ENCODE data around the gene ISCA2. TPM values are rescaled to one million over a fixed set of nuclear protein-coding genes. Genes with fewer than 3 reads are reported as not detected.
A peak's percentile ranks its signal among the peaks of the same experiment; 100 is the strongest.

Gene ISCA2
- total RNA-seq, 1 donor from 2014 or later: 35.3 TPM

DNA sequence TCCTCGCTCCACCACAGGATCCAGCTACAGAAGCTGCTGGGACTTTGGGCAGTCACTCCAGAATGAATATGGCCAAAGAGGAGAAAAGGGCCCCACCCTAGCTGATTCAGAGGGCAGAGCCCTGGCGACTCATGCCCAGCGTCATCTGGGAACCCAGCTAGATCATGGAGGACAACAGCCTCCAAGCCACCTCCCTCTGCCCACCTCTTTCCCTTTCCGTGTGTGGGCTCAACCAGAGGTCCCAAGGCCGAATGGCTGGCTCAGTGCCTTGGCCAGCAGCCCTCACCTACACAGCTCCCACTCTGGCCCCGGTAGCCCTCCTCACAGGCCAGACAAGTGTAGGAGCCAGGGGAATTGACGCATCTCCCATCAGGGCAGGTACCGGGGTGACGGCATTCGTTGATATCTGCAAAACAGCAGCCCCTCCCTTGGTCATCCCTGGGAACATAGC is 17.4 kb downstream of the ISCA2 start:
- Mint-ChIP-seq H3K27ac (no peak overlapping the region), H3K4me1 (peaks cover 20% of the 10 kb centered on the region), H3K4me3 (no peak overlapping the region), H3K27me3 (peaks cover 21% of the 10 kb centered on the region), H3K9me3 (no peaks in the 10 kb centered on the region), H3K36me3 (ENCODE audit: low read depth) (no peaks in the 10 kb centered on the region)
- TF ChIP-seq, protein P1, sequence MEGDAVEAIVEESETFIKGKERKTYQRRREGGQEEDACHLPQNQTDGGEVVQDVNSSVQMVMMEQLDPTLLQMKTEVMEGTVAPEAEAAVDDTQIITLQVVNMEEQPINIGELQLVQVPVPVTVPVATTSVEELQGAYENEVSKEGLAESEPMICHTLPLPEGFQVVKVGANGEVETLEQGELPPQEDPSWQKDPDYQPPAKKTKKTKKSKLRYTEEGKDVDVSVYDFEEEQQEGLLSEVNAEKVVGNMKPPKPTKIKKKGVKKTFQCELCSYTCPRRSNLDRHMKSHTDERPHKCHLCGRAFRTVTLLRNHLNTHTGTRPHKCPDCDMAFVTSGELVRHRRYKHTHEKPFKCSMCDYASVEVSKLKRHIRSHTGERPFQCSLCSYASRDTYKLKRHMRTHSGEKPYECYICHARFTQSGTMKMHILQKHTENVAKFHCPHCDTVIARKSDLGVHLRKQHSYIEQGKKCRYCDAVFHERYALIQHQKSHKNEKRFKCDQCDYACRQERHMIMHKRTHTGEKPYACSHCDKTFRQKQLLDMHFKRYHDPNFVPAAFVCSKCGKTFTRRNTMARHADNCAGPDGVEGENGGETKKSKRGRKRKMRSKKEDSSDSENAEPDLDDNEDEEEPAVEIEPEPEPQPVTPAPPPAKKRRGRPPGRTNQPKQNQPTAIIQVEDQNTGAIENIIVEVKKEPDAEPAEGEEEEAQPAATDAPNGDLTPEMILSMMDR (IDR thresholded peaks at IDR 0.05): no peak
- ATAC-seq (ENCODE audit: low read depth): no peak
- ChIA-PET CTCF (no interaction called here), POLR2A (no interaction called here)
- intact Hi-C loops (cut with micrococcal nuclease): no loop called here
- DNase-seq: no peak

DNA sequence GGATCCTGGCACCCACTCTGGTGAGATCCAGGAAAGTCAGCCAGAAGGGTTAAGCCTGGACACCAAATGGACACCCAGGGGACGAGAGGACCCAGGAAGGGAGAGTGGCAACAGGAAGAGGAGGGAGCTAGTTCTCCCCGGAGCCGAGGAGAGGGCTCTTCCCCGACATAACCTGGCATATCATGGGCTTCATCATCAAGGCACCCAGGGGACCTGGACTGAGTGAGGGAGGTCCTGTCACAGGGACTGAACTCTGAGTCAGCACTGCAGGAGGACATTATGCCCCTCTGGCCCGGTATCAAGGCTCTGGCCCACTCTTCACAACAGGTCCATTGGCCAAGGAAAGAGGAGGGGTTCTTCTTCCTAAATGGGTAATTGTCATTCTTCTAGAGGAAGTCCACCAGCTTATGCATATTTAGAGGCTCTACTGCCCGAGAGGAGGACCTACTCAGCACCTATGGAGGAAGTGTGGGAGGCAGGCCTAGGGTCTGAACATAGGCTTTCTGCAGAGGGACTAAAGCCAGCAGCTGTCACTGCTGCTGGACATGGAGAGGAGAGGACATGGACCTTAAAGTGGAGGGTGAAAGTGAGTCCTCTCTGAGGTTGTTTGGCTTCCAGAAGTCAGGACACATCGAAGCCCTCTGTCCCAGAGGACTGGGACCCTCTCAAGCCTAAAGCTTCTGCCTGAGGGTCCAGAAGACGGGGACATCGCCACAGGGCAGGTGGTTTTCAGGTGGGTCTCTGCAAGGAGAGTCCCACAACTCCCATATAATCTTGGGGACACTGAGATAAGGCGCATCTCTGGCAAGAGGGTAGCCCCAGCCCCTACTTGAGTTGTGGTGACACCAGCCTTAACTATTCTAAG is 18.6 kb downstream of the ISCA2 start:
- Mint-ChIP-seq H3K27ac (no peak overlapping the region), H3K4me1 (peaks cover 9% of the 10 kb centered on the region), H3K36me3 (ENCODE audit: low read depth) (no peaks in the 10 kb centered on the region), H3K27me3 (peaks cover 21% of the 10 kb centered on the region), H3K4me3 (no peak overlapping the region), H3K9me3 (no peaks in the 10 kb centered on the region)
- CTCF ChIA-PET: no interaction called here
- TF ChIP-seq, protein P1 (IDR thresholded peaks at IDR 0.05): no peak
- no peak for ATAC-seq (ENCODE audit: low read depth)
- no peak for DNase-seq
- POLR2A ChIA-PET: no interaction called here
- intact Hi-C loops (cut with micrococcal nuclease): no loop called here

DNA sequence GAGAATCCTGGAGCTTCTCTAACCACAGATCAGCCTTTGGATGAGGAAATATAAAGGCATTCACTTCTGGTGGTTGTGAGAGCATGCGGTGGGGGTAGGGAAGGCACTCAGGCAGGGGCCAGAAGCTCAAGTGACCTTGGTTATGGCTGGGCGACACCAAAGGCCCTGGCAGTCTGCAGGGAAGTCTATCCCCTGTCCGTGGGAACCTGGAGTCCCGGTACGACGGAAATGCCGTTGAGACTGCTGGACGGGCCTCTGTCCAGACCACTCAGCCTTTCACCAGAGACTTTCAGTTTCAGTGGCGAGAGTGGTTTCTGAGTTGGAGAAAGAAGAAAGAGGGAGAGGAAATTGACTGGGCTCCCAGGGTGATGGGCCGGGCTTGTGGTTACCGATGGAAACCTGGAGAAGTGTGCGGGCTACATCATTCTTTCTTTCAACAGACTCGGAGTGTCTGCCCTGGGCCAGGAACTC is 20.9 kb downstream of the ISCA2 start:
- no peaks in the 10 kb centered on the region for H3K36me3 Mint-ChIP-seq (ENCODE audit: low read depth)
- peaks cover 9% of the 10 kb centered on the region for H3K4me1 Mint-ChIP-seq
- no peak overlapping the region for H3K27ac Mint-ChIP-seq
- ChIA-PET CTCF (no interaction called here), POLR2A (no interaction called here)
- peaks cover 14% of the 10 kb centered on the region for H3K27me3 Mint-ChIP-seq
- intact Hi-C loops (cut with micrococcal nuclease): no loop called here
- no peak for ATAC-seq (ENCODE audit: low read depth)
- H3K4me3 Mint-ChIP-seq: peak overlapping the region; percentile 19
- no peaks in the 10 kb centered on the region for H3K9me3 Mint-ChIP-seq
- DNase-seq: no peak
- TF ChIP-seq, protein P1 (IDR thresholded peaks at IDR 0.05): no peak

DNA sequence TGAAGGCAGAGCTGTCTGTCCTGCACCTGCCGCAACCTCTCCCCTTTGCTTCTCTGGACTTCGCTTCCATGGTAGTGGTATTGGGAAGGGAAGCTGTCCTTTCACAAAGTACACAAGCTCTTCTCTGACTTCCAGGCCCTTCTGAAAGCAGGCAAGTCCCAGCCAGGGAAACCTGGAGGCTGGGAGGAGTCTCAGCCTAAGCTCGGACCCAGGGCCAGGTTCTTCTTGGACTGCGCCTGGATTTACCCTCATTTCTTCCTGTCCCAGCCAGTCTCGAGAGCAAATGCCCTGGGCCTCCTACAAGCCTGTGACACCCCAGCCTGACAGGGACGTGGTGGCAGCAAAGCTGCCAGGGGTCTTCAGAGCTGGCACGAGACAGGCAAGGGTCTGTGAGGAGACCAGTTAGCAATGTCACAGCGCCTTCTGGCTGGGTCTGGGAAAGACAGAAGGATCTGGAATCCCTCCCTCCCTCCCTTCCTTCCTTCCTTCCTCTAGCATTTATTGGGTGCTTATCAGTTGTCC is 22.4 kb downstream of the ISCA2 start:
- POLR2A ChIA-PET: no interaction called here
- Mint-ChIP-seq H3K27ac (no peak overlapping the region), H3K4me3 (no peak overlapping the region), H3K27me3 (peaks cover 10% of the 10 kb centered on the region), H3K4me1 (peaks cover 9% of the 10 kb centered on the region), H3K36me3 (ENCODE audit: low read depth) (no peaks in the 10 kb centered on the region), H3K9me3 (no peaks in the 10 kb centered on the region)
- DNase-seq: no peak
- ATAC-seq (ENCODE audit: low read depth): no peak
- intact Hi-C loops (cut with micrococcal nuclease): no loop called here
- TF ChIP-seq, protein P1 (IDR thresholded peaks at IDR 0.05): no peak
- CTCF ChIA-PET: no interaction called here

DNA sequence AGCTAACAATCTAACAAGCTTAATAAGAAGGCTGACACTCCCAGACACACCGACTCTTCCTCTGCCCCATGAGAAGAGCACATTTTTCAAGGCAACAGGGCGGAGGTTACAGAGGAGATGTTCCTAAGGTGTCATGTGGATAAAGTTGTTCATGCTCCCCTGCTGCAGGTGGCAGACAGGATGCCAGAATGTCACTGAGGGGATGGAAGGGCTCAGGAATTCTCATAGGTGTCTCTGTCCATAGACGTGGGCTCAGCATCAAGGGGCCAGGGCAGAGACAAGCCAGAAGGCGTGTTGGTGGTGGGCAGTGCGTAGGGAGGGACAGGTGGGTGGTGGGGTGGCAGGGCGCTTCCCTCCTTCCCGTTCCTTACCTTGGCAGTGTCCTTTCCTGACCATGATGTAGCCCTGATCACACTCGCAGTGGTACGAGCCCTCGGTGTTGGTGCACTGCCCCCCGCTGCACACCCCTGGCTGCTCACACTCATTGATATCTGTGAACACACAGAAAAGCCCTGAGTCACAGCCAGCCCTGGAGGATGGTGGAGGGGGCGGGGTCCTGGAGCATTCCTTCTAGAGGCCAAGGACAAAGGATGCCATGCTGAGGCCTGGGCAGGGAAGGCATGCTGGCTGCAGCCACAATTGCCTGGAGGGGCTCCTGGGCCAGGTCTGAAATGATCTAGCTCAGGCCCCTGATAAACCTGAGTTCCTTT is 23.0 kb downstream of the ISCA2 start:
- Mint-ChIP-seq H3K4me3 (no peak overlapping the region), H3K36me3 (ENCODE audit: low read depth) (no peaks in the 10 kb centered on the region), H3K4me1 (peaks cover 9% of the 10 kb centered on the region), H3K27ac (no peak overlapping the region), H3K9me3 (no peaks in the 10 kb centered on the region), H3K27me3 (peaks cover 6% of the 10 kb centered on the region)
- DNase-seq (no peak), ATAC-seq (ENCODE audit: low read depth) (no peak)
- ChIA-PET POLR2A (no interaction called here), CTCF (no interaction called here)
- TF ChIP-seq, protein P1 (IDR thresholded peaks at IDR 0.05): no peak
- intact Hi-C loops (cut with micrococcal nuclease): no loop called here
